ENCODE measurements around the gene TBC1D24.

TBC1D24 gene

GRCh38 chr16:2517954-2518605 lies 43.2 kb downstream of the TBC1D24 start:
- no peak for DNase-seq (ENCODE audit: low spot score)

DNA sequence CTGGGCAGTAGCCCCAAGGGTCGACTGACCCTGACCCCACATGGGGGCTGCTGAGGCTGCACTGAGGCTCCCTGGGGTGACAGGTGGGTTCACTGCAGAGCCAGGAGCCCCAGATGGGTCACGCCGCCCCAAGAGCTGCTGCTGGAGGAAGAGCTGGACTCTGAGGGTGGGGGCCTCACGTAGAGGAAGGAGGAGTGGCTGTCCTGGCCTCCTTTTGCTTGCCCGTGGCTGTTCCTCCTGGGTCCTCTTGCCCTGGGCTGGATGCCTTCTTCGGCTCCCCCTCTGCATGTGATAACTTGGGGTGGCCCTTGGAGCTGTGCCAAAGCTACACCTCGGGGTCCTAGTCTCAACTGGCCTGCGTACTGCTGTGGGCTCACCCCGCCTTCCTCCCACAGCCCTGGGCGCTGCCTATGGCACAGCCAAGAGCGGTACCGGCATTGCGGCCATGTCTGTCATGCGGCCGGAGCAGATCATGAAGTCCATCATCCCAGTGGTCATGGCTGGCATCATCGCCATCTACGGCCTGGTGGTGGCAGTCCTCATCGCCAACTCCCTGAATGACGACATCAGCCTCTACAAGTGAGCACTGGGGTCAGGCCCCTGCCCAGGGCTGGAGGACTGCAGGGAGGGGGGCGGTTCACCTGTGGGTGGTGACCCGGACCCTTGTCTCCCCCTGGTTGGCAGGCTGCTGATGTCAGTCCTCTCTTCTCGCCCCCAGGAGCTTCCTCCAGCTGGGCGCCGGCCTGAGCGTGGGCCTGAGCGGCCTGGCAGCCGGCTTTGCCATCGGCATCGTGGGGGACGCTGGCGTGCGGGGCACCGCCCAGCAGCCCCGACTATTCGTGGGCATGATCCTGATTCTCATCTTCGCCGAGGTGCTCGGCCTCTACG lies 44.1 kb downstream of the TBC1D24 start:
- DNase-seq (ENCODE audit: low spot score), result no peak

DNA sequence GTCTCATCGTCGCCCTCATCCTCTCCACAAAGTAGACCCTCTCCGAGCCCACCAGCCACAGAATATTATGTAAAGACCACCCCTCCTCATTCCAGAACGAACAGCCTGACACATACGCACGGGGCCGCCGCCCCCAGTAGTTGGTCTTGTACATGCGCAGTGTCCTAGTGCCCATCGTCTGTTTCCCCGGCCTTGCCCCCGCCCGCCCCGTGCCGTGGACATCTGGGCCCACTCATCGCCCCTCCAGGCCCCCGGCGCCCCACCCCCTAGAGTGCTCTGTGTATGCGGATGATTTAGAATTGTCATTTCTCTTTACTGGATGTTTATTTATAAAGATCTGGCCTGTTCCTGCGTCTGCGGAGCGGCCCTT lies 44.8 kb downstream of the TBC1D24 start:
- no peak for DNase-seq (ENCODE audit: low spot score)

- peak; percentile 83 for DNase-seq (ENCODE audit: low spot score)
Observed at GRCh38 chr16:2520097-2520783, 45.3 kb downstream of the TBC1D24 start, which contains the start of gene AMDHD2. Gene AMDHD2, plus strand, starts transcription at chr16:2520371. Its CDS starts 88 bp downstream, at chr16:2520459.

DNA sequence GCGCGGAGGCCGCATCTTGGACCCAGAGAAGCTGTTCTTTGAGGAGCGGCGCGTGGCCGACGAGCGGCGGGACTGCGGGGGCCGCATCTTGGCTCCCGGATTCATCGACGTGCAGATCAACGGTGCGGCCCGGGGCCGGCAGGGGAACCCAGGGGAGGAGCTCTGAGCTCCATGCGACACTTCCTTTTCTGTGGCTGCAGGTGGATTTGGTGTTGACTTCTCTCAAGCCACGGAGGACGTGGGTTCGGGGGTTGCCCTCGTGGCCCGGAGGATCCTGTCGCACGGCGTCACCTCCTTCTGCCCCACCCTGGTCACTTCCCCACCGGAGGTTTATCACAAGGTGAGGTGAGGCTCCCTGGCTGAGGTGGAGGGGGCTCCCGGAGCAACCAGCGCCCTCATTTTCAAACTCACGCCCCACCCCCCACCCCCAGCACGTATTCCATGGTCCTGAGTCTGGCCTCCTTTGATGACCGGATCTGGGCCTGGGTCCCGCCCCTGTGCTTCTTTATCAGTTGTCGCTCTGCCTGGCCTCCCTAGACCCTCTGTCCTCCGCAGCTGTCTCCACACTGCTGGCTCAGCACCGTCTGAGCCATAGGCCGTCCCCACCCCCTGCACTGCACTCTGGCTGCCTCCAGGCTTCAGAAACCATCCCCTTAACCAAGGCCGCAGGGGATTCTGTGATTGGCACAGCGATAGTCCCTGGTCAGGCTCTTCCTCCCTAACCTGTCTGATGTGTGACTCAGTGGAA lies 46.0 kb downstream of the TBC1D24 start:
- no peak for DNase-seq (ENCODE audit: low spot score)

DNA sequence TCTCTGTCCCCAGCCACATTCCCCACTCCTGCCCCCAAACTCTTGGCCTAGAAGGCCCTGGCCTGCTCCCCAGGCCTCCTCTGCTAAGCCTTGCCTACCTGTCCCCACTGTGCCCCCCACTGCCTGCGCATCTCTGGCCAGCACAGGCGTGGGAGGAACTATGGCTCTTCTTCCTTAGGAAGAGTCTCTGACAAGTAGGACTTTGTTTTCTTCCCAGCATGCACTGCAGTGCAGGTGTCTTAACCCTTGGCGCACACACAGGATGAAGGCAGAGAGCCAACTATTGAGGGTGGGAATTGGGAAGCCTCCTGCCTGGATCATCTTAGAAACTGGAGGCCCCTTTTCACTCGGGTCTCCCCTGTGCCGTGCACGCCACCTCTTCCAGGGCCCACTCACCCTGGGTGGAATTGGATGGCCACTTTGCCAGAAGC lies 48.9 kb downstream of the TBC1D24 start:
- DNase-seq (ENCODE audit: low spot score), result no peak

GRCh38 chr16:2524339-2524938 lies 49.5 kb downstream of the TBC1D24 start:
- DNase-seq (ENCODE audit: low spot score), result no peak

- DNase-seq (ENCODE audit: low spot score), result no peak
Observed at GRCh38 chr16:2526135-2526534, 51.2 kb downstream of the TBC1D24 start.

GRCh38 chr16:2527071-2527783 lies 52.3 kb downstream of the TBC1D24 start:
- no peak for DNase-seq (ENCODE audit: low spot score)

DNA sequence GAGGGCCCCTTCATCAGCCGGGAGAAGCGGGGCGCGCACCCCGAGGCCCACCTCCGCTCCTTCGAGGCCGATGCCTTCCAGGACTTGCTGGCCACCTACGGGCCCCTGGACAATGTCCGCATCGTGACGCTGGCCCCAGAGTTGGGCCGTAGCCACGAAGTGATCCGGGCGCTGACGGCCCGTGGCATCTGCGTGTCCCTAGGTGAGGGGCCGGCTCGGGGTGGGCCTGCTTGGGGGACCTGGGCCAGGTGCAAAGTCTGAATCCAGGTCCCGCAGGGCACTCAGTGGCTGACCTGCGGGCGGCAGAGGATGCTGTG lies 52.8 kb downstream of the TBC1D24 start:
- DNase-seq (ENCODE audit: low spot score), result no peak

- DNase-seq (ENCODE audit: low spot score), result no peak
Observed at GRCh38 chr16:2528161-2529060, 53.5 kb downstream of the TBC1D24 start.

DNA sequence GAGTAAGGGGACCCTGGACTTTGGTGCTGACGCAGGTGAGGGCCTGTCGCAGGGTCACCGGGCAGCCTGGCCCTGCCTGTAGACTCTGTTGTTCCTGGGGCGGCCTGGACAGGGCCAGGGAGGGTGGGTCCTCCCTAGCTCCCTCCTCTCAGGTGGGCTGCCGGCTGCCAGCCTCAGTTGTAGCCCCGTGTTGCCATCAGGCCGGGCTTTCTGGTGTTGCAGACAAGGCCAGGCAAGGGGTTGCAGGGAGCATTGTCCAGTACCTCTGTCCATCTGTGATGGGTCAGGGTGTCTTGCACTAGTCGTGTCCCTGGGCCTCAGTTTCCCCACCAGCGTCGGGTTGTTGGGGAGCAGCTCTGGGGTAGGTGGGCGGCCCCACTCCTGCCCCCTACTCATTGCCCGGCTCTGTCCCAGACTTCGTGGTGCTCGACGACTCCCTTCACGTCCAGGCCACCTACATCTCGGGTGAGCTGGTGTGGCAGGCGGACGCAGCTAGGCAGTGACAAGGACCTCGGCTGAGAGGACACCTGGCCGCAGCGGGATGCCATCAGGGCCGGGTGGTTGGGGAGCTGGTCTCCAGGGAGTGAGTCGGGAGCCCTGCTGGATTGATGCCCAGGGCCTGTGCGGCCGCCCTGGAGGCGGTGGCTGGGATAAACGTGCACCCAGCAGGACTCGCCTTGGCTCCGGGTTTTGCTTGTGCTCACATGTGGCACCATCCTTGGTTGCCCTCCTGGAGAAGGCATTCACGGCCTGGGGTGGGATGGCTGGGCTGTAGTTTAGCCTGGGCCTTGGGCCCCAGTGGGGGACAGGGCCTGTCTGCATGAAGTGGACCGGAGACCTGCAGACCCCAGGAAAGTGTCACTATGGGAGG lies 54.4 kb downstream of the TBC1D24 start:
- no peak for DNase-seq (ENCODE audit: low spot score)

DNA sequence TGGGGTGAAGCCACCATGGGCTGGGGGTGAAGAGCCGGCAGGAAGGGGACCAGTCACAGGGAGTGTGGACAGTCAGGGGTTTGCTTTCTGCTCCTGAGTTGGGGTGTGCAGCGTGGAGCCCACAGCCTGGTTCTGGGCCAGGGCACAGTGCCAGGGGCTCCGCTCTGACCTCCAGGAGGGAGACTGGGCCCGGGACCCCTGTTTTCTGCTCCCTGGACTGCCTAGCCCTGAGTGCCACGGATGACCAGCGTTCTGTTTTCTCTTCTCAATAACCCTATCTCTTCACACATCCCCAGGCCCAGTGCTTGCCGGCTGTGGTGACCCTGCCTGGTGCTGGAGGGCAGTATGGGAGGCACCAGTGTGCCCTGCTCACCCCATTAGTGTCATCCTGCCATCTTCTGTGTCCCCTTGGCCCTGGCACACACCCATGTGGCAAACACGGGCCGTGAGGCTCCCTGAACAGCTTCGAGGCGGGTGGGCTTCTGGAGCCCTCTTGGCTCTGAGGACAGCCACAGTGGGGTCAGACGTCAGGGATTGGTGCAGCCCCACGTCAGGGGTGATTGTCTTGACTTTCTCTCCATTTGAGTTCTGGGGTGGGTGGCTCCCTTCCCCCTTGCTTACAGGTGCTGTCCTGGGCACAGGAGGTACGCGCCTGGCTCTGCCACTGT lies 55.2 kb downstream of the TBC1D24 start:
- DNase-seq (ENCODE audit: low spot score), result no peak

GRCh38 chr16:2530629-2531318 lies 55.8 kb downstream of the TBC1D24 start:
- no peak for DNase-seq (ENCODE audit: low spot score)

- no peak for DNase-seq (ENCODE audit: low spot score)
Observed at GRCh38 chr16:2531371-2531695, 56.4 kb downstream of the TBC1D24 start, which contains the start of gene CEMP1. Gene CEMP1, minus strand, starts transcription at chr16:2531408. Its CDS starts 335 bp downstream, at chr16:2531073.

GRCh38 chr16:2531696-2532493 lies 57.0 kb downstream of the TBC1D24 start:
- DNase-seq (ENCODE audit: low spot score), result peak; percentile 96

Data from globus pallidus (tissue), 1 donor.